ENCODE data around the gene LTBP3.
"Not testable (repeated sequence)": the region's sequence is repeated elsewhere in the genome, so short reads cannot be mapped to it uniquely, and the experiment has no call there.

LTBP3 gene

DNA sequence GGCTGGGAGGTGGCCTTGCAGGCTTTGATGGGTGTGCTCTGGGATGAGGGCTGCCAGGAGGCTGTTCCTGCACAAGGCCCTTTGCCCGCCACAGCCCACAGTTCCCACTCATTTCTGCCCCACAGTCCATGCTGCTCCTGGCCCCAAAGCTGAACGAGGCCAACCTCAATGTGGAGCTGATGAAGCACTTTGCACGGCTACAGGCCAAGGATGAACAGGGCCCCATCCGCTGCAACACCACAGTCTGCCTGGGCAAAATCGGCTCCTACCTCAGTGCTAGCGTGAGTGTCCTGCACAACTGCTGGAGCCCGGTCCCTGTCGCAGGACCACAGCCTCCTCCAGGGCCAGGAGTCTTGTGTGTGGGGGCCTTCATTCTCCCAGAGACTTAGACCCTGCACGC lies 23.1 kb downstream of the LTBP3 start:
- DNase-seq = no peak

DNA sequence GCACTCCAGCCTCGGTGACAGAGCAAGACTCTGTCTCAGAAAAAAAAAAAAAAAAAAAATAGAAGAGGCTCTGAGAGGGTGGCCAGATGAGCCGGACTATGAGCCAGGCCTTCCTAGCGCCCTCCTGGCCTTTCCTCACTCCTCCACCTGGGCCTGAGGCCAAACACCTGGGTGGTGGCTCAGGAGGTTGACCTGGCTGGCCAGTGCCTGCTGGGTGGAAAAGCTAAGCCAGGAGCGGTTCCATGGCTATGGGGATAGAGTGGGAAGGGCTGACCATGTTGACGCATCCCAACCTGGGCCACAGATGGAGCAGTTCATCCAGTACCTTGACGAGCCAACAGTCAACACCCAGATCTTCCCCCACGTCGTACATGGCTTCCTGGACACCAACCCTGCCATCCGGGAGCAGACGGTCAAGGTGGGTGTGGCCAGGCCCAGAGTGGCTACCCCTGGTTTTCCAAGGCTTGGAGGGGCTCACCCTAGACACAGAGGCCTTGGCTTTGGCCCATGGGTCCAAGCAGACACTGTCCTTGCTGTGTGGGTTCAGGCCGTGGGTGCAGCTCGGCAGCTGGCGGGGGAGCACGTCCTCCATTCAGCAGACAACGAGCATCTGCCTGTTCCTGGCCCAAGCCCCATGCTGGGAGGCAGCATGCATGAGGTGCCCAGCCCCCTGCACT lies 25.6 kb downstream of the LTBP3 start:
- DNase-seq = no peak

DNA sequence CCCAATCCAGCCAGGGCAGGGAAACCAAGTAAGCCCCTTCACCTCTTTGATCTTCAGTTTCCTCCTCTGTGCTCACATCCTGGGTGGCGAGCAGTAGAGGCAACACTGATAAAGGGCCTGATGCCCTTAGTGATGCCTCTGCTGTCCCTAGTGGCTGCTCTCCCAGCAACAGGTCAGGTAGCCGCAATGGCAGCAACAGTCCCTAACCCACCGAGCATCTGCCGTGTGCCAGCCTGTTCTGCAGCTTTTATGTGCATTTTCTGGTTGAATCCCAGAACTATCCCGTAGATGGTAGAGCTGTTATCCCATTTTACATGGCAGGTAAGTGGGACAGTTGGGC lies 28.0 kb downstream of the LTBP3 start:
- DNase-seq = no peak

DNA sequence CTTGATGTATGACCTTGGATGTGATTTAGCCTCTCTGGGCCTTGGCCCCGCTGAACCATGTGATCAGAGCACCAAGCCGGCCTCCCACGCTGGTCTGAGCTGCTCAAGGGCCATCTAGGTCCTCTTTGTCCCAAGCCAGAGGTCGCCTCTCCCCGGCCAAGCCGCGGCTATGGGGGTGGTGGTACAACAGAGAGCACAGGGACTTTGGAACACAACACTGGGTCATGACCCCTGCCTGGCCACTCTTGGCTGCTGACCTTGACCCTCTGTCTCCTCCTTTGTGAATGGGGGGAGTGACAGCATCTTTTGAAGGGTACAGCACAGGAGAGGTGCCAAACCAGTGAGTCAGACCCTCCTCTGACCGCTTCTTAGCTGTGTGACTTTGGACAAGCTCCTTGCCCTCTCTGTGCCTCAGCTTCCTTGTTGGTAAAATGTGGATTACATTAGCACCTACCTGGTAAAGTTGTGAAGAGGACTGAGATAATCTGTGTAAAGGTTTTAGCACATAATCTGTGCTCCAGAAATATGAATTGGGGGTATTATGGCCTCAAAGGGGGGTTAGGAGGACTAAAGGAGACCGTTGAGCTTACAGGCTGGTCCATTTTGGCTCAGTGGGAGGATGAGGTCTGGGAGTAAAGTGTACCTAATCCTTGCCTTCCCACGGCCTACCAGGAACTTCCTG lies 28.5 kb downstream of the LTBP3 start:
- DNase-seq = no peak

DNA sequence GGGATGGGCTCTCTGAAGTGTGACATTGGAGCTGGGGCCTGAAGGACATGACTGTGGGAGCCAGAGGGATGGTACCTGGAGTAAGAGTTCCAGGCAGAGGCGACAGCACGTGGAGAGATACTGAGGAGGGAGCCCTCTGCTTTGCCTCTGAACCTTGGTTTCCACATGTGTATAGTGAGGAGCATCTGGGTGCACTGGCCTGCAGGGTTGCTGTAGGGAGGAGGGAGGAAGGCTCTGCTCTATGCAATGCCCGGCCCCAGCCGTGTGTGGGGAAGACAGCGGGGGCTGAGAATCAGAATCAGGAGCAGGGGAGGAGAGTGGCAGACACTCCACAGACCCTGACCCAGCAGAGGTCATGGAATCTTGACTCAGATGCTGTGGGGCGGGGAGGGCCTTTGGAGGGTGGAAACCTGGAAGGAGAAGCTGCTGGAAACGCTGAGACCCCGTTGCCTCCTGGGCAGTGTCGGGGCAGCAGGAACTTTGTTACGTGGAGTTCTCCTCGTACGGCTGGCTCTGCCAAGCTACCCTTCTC lies 29.3 kb downstream of the LTBP3 start:
- no peak for DNase-seq

DNA sequence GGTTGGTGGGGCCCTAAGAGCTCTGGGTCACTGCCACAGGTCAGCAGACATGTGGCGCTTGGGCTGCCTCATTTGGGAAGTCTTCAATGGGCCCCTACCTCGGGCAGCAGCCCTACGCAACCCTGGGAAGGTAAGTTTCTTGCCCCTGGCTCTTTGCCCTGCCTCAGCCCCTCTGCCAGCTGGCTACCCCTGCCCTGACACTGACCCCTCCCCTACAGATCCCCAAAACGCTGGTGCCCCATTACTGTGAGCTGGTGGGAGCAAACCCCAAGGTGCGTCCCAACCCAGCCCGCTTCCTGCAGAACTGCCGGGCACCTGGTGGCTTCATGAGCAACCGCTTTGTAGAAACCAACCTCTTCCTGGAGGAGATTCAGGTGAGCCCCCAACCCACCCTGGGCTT lies 31.4 kb downstream of the LTBP3 start:
- DNase-seq = no peak

DNA sequence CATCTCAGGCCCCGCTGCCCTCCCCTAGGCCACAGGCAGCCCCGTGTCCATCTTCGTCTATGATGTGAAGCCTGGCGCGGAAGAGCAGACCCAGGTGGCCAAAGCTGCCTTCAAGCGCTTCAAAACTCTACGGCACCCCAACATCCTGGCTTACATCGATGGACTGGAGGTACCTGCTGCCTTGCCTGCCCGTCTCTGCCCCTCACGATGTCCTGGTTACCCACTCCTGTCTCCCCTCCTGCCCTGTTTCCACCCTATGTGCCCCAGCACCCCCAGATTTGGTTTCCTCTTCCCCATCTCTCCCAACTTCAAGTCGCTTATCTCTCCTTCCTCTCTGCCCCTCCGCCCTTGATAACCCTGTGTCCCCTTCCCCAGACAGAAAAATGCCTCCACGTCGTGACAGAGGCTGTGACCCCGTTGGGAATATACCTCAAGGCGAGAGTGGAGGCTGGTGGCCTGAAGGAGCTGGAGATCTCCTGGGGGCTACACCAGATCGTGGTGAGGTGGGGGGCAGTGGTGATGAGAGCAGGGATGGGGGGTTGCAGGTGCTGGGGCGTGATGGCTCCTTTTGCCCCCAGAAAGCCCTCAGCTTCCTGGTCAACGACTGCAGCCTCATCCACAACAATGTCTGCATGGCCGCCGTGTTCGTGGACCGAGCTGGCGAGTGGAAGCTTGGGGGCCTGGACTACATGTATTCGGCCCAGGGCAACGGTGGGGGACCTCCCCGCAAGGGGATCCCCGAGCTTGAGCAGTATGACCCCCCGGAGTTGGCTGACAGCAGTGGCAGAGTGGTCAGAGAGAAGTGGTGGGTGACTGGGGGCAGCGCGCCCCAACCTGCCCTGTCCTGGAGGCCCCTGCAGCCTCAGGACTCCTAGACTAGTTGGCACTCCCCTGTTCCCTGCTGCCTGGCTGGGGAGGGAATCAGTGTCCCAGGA lies 32.3 kb downstream of the LTBP3 start:
- DNase-seq = no peak

DNA sequence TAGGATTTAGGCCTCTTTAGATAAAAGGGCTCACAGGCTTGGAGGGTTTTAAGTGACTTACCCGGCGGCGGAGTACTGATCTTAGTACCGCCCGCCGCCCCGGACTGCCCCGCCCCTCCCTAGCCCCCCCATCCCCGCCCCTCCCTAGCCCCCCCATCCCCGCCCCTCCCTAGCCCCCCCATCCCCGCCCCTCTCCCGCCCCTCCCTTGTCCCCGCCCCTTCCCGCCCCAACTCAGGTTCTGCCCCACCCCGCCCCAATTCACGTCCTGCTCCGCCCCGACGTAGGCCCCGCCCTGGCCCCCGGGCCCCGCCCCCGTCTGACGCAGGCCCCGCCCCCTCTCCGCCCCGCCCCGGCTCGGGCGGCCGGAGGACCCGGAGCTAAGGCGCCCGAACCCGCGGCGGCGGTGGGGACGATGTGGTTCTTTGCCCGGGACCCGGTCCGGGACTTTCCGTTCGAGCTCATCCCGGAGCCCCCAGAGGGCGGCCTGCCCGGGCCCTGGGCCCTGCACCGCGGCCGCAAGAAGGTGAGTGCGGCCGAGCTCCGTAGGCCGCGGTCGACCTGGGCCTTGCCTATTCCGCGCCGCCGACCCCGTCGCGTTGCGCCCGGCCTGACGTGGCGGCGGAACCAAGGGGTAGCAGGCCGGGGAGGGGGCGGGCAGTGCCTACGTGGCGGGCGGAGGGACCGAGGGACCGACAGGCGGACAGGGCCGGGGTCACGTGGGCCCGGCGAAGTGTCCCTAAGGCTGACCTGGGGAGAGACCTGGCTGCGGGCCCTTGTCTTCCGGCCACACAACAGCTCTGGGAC lies 33.2 kb downstream of the LTBP3 start, which contains the start of gene SCYL1:
TSS of gene SCYL1 (plus strand) at position 343 of the 805 bp plus-strand sequence. CDS start at position 414, 71 bp downstream.
- DNase-seq = peak; percentile 67

DNA sequence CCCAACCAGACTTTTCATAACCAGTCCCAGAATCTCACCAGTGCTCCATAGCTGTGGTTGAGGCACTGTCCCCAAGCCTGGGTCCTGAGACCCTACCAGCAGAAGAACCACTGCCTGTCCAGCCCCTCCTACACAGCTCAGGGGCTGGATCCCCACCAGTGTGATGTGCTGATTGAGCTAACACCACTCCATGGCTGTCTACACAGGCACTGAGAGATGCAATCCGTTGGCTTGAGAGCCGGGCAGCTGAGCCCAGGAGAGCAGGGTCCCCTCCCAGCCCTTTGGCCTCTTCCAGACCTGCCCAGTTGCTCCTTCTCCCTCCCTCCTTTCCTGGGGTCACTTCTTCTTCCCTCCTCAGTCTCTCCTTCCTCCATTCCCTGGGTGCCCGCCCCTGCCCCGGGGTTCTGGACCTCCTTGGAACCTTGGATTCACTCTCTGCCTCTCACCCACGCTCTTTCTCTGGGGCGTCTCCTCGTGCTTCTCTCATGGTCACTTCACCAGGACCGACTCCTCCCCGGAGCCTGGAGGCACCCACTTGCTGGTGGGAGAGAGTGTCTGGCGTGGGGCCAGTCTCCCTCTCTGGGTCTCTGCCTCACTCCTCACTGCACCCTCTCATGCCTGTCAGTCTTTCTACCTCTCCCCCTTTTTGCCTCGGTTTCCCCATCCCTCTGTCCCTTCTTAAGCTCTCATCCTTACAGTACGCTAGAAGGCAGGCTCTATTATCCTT lies 34.0 kb downstream of the LTBP3 start:
- no peak for DNase-seq

DNA sequence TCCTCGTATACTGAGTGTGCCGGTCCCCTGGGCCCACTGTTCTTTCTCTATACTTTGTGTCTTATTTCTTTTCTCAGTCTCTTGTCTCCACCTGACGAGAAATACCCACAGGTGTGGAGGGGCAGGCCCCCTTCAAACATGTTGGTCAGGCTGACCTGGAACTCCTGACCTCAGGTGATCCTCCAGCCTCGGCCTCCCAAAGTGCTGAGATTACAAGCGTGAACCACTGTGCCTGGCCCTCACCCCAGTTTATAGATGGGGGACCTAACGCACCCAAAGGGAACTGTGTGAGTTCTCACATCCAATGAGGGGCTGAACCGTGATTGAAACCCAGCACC lies 34.6 kb downstream of the LTBP3 start:
- DNase-seq = not testable (repeated sequence)

DNA sequence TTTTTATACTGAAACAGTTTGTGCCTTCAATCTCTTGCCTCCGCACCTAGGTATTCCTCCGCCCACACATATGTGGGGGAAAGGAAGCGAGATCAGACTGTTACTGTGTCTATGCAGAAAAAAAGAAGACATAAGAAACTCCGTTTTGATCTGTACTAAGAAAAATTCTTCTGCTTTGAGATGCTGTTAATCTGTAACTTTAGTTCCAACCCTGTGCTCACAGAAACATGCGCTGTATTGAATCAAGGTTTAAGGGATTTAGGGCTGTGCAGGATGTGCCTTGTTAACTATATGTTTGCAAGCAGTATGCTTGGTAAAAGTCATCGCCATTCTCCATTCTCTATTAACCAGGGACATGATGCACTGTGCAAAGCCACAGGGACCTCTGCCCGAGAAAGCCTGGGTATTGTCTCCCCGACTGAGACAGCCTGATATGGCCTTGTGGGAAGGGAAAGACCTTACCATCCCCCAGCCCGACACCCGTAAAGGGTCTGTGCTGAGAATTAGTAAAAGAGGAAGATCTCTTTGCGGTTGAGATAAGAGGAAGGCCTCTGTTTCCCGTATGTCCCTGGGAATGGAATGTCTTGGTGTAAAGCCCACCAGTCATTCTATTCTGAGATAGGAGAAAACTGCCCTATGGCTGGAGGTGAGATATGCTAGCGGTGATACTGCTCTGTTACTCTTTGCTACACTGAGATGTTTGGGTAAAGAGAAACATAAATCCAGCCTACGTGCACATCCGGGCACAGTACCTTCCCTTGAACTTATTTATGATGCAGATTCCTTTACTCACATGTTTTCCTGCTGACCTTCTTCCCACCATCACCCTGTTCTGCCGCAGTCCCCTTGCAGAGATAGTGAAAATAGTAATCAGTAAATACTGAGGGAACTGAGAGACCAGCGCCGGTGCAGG lies 35.2 kb downstream of the LTBP3 start:
- not testable (repeated sequence) for DNase-seq

DNA sequence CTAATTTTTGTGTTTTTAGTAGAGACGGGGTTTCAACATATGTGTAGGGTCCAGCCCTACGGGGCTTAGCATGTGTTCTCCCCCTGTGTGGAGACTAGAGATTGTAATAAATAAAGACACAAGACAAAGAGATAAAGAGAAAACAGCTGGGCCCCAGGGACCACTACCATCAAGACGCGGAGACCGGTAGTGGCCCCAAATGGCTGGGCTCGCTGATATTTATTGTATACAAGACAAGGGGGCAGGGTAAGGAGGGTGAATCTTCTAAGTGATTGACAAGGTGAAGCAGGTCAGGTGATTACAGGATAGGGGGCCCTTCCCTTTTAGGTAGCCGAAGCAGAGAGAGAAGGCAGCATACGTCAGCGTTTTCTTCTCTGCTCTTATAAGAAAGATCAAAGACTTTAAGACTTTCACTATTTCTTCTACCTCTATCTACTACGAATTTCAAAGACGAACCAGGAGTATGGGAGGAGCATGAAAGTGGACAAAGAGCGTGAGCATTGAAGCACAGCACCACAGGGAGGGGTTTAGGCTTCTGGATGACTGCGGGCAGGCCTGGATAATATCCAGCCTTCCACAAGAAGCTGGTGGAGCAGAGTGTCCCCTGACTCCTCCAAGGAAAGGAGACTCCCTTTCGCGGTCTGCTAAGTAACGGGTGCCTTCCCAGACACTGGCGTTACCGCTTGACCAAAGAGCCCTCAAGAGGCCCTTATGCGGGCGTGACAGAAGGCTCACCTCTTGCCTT lies 36.2 kb downstream of the LTBP3 start:
- peak; percentile 20 for DNase-seq

DNA sequence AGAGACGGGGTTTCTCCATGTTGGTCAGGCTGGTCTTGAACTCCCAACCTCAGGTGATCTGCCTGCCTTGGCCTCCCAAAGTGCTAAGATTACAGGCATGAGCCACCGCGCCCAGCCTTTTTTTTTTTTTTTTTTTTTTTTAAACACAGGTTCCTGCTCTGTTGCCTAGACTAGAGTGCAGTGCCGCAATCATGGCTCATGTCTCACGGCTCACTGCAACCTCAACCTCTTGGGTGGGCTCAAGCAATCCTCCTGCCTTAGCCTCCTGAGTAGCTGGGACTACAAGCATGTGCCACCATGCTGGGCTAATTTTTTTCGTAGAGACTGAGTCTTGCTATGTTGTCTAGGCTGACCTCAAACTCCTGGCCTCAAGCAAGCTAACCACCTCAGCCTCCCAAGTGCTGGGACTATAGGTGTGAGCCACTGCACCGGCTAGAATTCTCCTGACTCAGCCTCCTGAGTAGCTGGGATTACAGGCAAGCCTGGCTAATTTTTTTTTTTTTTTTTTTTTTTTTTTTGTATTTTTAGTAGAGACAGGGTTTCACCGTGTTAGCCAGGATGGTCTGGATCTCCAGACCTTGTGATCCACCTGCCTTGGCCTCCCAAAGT lies 39.1 kb downstream of the LTBP3 start:
- DNase-seq = not testable (repeated sequence)

DNA sequence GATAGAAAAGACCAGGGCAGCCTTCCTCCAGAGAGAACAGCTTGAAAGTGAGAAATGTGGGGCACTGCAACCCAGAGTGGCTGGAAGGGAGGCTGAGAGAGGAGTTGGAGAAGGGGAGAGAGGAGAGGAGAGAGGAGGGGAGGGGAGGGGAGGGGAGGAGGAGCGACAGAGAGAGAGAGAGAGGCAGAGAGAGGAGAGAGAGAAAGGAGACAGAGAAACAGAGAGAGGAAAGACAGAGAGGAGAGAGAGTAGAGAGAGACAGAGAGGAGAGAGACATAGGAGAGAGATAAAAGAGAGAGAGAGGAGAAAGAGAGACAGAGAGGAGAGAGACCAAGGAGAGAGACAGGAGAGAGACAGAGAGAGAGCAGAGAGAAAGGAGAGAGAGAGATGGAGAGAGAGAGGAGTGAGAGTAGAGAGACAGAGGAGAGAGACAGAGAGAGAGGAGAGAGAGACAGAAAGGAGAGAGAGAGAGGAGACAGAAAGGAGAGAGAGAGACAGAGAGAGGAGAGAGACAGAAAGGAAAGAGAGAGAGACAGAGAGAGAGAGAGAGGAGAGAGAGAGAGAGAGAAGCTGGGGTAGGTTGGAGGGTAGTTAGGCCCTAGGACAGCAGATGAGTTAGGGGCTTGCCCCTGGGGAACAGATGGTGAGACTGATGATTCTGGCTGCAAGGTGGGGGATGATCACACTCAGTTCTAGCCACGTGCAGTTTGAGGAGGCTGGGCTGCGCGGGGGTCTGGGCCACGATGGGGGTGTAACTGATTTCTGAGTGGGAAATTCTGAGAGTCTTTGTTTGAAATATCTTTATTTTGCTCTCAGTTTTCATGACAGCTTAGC lies 41.8 kb downstream of the LTBP3 start:
- no peak for DNase-seq

DNA sequence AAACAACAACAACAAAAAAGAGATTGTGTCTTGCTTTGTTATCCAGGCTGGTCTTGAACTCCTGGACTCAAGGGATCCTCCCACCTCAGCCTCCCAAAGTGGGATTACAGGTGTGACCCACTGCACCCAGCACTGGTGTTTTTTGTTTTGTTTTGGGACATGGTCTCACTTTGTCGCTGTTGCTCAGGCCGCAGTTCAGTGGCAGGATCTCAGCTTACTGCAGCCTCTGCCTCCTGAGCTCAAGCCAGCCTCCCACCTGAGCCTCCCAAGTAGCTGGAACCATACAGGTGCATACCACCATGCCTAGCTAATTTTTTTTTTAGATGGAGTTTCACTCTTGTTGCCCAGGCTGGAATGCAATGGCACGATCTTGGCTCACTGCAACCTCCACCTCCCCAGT lies 45.8 kb downstream of the LTBP3 start:
- not testable (repeated sequence) for DNase-seq

DNA sequence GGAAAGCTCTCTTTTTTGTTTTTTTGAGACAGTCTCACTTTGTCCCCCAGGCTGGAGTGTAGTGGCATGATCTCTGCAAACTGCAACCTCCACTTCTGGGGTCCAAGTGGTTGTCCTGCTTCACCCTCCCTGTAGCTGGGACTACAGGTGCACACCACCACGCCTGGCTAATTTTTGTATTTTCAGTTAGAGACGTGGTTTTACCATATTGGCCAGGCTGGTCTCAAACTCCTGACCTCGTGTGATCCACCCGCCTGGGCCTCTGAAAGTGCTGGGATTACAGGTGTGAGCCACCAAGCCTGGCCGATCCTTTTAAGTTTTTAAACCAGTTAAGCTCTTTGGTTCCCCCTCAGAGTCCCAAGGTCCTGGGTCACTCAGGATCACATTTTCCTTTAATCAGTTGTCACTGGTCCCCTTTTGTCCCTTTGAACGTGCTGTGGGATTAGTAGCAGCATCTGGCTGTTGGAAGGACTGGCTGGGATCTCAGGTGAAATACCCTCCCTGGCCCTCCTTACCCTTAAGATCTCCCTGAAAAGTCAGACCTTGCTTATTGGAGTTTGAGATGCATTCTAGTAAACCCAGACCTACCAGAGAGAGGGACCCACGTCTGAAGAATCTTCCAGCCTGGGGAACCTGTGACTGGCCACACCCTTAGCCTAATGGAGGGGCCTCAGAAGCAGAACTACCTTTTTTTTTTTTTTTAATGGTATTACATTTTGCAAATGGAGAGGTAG lies 51.2 kb downstream of the LTBP3 start:
- DNase-seq = no peak

DNA sequence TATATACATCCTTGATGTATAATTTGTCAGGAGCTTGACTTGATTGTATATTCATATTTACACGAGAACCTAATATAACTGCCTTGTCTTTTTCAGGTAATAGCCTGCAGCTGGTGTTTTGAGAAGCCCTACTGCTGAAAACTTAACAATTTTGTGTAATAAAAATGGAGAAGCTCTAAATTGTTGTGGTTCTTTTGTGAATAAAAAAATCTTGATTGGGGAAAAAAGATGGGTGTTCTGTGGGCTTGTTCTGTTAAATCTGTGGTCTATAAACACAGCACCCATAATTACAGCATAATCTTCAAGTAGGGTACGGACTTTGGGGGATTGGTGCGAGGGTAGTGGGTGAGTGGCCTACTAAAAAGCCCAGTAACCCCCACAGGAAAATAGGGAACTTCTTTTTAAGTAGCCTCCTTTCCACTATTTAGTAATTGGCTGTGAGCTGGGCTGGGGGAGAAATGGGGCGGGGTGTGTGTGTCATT lies 51.8 kb downstream of the LTBP3 start:
- no peak for DNase-seq

All from NCI-H510A treated with DMSO at 0.1 percent for 48 hours (cell line).